Measurements from ENCODE around the gene DAND5. TPM values are rescaled to one million over a fixed set of nuclear protein-coding genes. Genes with fewer than 3 reads are reported as not detected.

DAND5 gene
- total and polyA plus RNA-seq, 10 of the 15 experiments (the other 5 are each of a cell fraction or from before 2014, with no cell fraction given), result 0.06 to 0.15 (median 0.12) TPM; not detected in 5

DNA sequence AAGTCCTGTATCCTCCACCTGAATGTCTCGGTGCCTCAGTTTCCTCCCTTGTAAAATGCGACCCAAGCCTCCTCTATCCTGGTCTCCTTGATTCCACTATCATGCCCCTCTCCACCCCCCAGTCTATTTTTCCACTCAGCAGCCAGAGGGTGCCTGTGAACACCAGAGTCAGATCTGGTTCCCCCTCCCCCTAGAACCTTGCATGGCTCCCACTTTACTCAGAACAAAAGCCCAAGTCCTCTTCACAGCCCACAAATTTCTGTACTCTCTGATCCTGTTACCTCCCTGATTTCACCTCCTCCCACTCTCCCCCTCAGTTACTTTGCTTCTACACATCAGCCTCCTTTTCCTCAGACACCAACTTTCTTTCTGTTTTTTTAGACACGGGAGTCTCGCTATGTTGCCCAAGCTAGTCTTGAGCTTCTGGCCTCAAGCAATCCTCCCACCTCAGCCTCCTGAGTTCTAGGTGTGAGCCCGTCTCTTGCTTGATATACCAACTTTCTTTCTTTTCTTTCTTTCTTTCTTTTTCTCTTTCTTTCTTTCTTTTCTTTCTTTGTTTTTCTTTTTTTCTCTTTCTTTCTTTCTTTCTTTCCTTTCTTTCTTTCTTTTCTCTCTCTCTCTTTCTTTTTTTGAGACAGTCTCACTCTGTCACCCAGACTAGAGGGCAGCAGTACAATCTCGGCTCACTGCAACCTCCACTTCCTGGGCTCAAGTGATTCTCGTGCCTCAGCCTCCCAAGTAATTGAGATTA is 869 bp downstream of the DAND5 start (continued):
- no peak for TF ChIP-seq SPI1 (IDR thresholded peaks at IDR 0.05; ENCODE audit: borderline replicate concordance, insufficient read depth, low read depth, low read length)
- no peak for TF ChIP-seq SP1 (IDR thresholded peaks at IDR 0.05; ENCODE audit: low read depth, low read length)
- no peak for TF ChIP-seq NFYB (IDR thresholded peaks at IDR 0.05; ENCODE audit: insufficient read depth, low read depth, low read length)
- TF ChIP-seq NR2F1 (conservative IDR thresholded peaks at IDR 0.05), result no peak
- TF ChIP-seq, protein P1, sequence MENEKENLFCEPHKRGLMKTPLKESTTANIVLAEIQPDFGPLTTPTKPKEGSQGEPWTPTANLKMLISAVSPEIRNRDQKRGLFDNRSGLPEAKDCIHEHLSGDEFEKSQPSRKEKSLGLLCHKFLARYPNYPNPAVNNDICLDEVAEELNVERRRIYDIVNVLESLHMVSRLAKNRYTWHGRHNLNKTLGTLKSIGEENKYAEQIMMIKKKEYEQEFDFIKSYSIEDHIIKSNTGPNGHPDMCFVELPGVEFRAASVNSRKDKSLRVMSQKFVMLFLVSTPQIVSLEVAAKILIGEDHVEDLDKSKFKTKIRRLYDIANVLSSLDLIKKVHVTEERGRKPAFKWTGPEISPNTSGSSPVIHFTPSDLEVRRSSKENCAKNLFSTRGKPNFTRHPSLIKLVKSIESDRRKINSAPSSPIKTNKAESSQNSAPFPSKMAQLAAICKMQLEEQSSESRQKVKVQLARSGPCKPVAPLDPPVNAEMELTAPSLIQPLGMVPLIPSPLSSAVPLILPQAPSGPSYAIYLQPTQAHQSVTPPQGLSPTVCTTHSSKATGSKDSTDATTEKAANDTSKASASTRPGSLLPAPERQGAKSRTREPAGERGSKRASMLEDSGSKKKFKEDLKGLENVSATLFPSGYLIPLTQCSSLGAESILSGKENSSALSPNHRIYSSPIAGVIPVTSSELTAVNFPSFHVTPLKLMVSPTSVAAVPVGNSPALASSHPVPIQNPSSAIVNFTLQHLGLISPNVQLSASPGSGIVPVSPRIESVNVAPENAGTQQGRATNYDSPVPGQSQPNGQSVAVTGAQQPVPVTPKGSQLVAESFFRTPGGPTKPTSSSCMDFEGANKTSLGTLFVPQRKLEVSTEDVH (IDR thresholded peaks at IDR 0.05; ENCODE audit: low read depth, partially characterized antibody), result no peak
- TF ChIP-seq FOXK2 (IDR thresholded peaks at IDR 0.05), result no peak
- TF ChIP-seq BACH1 (IDR thresholded peaks at IDR 0.05; ENCODE audit: borderline replicate concordance), result no peak
- no peak for TF ChIP-seq POU2F2 (IDR thresholded peaks at IDR 0.05; ENCODE audit: borderline replicate concordance, low read depth, low read length)

DNA sequence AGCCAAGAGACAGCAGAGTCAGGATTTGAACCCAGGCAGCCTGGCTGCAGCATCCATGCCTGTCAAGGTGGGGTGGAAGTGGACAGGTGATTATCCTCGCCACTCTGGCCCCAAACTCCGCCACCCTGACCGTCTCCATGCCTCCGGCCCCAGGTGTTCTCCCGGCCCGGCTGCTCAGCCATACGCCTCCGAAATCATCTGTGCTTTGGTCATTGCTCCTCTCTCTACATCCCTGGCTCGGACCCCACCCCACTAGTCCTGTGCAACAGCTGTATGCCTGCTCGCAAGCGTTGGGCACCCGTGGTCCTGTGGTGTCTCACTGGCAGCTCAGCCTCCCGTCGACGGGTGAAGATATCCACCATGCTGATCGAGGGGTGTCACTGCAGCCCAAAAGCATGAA is 3.9 kb downstream of the DAND5 start:
- H3K27me3 ChIP-seq (replicated peaks in 1 of 2; ENCODE audit: control insufficient read depth in 2 of 2, insufficient read depth in 2 of 2, low read length in 1 of 2), result no peaks in the 10 kb centered on the region
- no peak overlapping the region for H3K27ac ChIP-seq (ENCODE audit: control insufficient read depth, insufficient read depth)
- ChIA-PET CTCF (interaction anchor here (0.7 to 13.5 kb wide), 6 partner anchors 8 to 131 kb away, joined by 3 to 247 read pairs (median 32); no protein-coding TSS in a partner anchor), RAD21 (ENCODE audit: unreplicated experiment) (interaction anchor here (5.0 kb wide), 1 partner anchor 88 kb away, joined by 49 read pairs; no protein-coding TSS in a partner anchor), SMC1A (ENCODE audit: uncharacterized antibody, unreplicated experiment) (interaction anchor here (1.6 kb wide), 1 partner anchor 8 kb away, joined by 4 read pairs; no protein-coding TSS in a partner anchor), POLR2A (no interaction called here)
- H3K4me2 ChIP-seq (ENCODE audit: control insufficient read depth, insufficient read depth), result no peak overlapping the region
- no peak overlapping the region for H3K9ac ChIP-seq (ENCODE audit: control insufficient read depth, insufficient read depth, low read length)
- H3K36me3 ChIP-seq (ENCODE audit: control insufficient read depth in 2 of 2, insufficient read depth in 2 of 2, low read length in 1 of 2), result no peaks in the 10 kb centered on the region
- in situ Hi-C loops (cut with MboI) (loop anchor here (10.0 kb wide), 1 partner anchor 292 kb away; no protein-coding TSS in a partner anchor), intact Hi-C loops (cut with micrococcal nuclease; ENCODE audit: unreplicated experiment) (no loop called here)
- DNase-seq (ENCODE audit: low read depth, low spot score), result no peak
- no peak for FAIRE-seq
- no peak overlapping the region for H3K4me3 ChIP-seq
- no peaks in the 10 kb centered on the region for H4K20me1 ChIP-seq (ENCODE audit: control insufficient read depth, insufficient read depth)
- H2AFZ ChIP-seq (ENCODE audit: control insufficient read depth, low read depth, low read length), result no peak overlapping the region
- no peaks in the 10 kb centered on the region for H3K9me3 ChIP-seq (replicated peaks; ENCODE audit: control insufficient read depth, insufficient read depth, low read length)
- no peaks in the 10 kb centered on the region for H3K4me1 ChIP-seq (ENCODE audit: control insufficient read depth, insufficient read depth, low read length)
- no peaks in the 10 kb centered on the region for H3K79me2 ChIP-seq (ENCODE audit: control insufficient read depth, insufficient read depth, low read length)
- WGBS (ENCODE audit: insufficient coverage, insufficient replicate concordance, low lambda C conversion rate, missing lambda C conversion rate), result 62% methylated on average over 16 of the region's 16 CpGs
- ATAC-seq, result no peak
- BruUV-seq (replicated peaks), result no TSS peak
- TF ChIP-seq TCF7 (IDR thresholded peaks at IDR 0.05; ENCODE audit: borderline replicate concordance), result no peak
- TF ChIP-seq, protein P2, sequence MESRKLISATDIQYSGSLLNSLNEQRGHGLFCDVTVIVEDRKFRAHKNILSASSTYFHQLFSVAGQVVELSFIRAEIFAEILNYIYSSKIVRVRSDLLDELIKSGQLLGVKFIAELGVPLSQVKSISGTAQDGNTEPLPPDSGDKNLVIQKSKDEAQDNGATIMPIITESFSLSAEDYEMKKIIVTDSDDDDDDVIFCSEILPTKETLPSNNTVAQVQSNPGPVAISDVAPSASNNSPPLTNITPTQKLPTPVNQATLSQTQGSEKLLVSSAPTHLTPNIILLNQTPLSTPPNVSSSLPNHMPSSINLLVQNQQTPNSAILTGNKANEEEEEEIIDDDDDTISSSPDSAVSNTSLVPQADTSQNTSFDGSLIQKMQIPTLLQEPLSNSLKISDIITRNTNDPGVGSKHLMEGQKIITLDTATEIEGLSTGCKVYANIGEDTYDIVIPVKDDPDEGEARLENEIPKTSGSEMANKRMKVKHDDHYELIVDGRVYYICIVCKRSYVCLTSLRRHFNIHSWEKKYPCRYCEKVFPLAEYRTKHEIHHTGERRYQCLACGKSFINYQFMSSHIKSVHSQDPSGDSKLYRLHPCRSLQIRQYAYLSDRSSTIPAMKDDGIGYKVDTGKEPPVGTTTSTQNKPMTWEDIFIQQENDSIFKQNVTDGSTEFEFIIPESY (IDR thresholded peaks at IDR 0.05), result no peak
- TF ChIP-seq ATF7 (IDR thresholded peaks at IDR 0.05; ENCODE audit: low read depth), result no peak
- TF ChIP-seq, protein P3, sequence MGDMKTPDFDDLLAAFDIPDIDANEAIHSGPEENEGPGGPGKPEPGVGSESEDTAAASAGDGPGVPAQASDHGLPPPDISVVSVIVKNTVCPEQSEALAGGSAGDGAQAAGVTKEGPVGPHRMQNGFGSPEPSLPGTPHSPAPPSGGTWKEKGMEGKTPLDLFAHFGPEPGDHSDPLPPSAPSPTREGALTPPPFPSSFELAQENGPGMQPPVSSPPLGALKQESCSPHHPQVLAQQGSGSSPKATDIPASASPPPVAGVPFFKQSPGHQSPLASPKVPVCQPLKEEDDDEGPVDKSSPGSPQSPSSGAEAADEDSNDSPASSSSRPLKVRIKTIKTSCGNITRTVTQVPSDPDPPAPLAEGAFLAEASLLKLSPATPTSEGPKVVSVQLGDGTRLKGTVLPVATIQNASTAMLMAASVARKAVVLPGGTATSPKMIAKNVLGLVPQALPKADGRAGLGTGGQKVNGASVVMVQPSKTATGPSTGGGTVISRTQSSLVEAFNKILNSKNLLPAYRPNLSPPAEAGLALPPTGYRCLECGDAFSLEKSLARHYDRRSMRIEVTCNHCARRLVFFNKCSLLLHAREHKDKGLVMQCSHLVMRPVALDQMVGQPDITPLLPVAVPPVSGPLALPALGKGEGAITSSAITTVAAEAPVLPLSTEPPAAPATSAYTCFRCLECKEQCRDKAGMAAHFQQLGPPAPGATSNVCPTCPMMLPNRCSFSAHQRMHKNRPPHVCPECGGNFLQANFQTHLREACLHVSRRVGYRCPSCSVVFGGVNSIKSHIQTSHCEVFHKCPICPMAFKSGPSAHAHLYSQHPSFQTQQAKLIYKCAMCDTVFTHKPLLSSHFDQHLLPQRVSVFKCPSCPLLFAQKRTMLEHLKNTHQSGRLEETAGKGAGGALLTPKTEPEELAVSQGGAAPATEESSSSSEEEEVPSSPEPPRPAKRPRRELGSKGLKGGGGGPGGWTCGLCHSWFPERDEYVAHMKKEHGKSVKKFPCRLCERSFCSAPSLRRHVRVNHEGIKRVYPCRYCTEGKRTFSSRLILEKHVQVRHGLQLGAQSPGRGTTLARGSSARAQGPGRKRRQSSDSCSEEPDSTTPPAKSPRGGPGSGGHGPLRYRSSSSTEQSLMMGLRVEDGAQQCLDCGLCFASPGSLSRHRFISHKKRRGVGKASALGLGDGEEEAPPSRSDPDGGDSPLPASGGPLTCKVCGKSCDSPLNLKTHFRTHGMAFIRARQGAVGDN (IDR thresholded peaks at IDR 0.05), result no peak
- TF ChIP-seq SIN3A (IDR thresholded peaks at IDR 0.05; ENCODE audit: low read depth, low read length), result no peak

All from GM12878 (cell line).